NCI-H1694 (cell line): ENCODE results near the gene PEX14.

Experiments
- DNase-seq: peaks from one replicate; lab custom pipeline; 2025; lab: John Stamatoyannopoulos, UW

PEX14 gene

DNA sequence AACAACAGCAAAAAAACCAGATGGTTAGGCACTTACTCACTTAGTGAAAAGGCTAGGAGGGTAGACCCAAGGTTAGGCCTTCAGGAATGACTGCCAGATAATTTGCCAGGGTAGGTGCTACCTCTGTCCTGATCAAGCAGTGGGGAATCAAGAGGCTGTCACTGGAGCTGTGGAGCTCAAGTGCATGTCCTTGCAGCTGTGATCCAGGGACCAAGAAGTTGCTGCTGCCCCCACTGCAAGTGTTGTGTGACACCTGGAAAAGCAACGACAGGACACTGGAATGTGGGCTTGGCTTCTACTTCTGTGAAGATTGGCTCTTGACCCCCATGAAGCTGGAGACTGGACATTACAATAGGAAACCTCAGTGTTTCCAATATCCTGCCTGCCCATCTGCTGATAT lies 72.1 kb downstream of the PEX14 start:
- no peak for DNase-seq

DNA sequence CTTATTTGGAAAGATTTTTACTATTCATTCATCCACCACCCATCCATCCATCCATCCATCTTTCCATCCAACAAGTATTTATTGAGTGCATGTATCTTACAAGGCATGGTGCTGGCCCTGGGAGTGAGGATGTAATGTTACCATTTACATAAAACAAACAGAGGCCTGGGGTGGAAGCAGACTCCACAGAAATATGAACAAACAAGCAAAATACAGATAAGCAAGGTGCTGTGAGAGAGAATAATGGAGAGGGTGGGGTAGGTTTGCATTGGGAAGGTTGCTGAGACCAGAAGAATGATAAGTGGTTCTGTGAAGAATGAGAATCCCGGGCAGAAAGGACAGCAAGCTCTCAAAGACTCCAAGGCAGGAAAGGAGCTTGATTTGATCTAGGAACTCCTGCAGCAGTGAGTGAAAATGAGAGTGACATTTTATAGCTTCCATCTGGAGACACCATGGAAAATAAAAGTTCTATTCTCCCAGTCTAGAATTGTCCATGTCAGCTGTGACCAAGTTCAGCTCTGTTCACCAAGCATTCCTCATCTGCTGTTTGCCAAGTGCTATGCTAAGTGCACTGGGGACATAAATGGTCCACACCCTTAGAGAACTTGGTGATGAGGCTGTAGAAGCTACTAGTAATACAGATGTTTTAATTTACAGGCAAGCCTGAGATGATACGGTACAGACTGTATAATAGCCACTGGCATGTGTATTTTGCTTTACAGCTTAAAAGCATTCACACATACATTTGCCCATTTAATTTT lies 75.3 kb downstream of the PEX14 start:
- no peak for DNase-seq

DNA sequence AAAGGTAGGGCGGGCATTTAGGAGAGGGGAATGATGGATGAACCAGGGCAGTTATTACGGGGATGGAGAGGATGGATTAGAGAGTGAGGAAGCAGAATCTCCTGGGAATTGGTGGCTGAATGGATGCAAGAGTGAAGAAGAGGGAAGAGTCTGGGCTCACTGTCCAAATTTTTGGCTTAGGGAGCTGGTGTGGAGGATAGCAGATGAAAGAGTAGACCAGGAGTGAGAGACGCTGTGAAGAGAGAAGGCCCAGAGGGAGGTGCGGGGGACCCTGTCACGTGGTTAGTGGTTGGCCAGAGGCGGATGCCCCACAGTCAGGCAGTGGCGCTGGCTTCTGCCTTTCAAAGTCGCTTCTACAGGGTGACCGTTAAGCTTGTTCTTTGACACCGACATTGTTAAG lies 78.4 kb downstream of the PEX14 start:
- no peak for DNase-seq

DNA sequence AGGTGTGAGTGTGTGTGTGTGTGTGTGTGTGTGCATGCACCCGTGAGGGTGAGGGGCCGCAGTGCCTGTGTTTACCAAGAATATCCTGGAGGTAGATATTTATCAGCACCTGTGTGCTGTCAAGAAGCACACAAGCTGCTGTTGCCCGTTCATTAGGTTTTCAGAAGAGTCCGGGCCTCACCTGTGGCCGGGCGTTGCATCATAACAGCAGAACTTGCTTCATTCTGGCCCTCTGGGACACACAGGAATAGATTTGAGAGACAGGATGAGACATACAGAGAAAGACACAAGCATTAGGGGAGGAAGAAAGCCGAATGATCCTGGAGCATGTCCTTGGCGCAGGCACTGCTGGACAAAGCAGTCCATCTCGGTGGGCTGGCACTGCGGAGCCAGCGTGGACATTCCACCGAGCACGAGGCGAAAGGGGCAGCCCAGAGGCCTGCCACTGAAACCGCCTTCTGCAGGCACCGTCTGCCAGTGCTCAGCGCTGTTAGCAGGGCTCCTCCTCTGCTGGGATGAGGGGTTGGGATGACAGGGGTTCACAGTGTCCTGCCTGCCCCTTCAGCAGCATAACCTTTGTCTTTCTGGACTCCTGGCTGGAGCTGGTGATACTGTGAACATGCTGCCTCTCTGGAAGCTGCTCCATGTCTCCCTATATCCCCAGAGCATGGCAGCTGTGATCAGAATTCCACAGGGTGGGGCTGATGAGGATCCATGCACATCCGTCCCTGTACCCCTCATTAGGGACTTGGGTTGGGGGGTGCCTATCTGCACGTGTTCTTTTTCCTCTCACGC lies 81.1 kb downstream of the PEX14 start:
- DNase-seq: no peak

DNA sequence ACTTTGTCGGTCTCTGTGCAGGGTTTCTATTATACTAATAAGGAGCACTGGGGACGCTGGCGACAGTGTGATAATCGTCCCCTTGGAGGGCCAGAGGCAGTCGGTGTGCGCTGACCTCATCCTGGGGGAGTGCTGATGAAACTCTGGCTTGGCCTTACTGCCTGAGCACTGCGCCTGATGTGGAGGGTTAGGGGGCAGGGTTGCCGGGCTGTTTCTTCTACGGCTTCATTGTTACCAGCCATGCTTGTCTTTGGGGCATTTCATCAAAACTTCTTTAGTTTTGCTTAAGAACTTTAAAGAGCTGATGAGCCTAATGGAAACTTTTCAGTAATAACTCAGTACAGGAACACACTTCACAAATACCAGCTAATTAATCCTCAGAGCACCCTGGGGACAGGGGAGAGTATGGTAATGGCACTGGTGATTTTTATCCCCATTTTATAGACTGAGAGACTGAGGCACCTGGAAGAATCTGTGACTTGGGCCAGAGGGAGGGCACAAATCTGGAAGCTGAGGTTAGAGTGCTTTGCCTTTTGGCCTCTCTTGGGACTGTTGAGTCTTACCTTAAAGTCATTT lies 81.8 kb downstream of the PEX14 start:
- DNase-seq: no peak

DNA sequence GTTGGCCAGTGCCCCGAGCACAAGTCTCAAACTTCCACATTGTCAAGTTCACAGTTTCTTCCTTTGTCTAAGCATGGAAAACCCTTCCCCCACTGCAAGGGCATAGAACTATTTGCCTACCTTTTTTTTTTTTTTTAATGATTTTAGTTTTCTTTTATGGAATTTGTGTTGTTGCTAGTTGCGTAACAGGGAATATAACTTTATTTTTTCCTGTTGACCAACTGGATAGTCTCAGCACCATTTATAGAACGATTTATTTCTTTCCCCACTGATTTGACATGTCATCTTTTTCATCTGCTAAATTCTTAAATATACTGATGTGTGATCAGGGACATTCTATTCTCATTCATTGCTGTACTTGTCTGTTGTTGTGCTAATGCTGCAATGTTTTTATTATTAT lies 83.0 kb downstream of the PEX14 start:
- DNase-seq: no peak

DNA sequence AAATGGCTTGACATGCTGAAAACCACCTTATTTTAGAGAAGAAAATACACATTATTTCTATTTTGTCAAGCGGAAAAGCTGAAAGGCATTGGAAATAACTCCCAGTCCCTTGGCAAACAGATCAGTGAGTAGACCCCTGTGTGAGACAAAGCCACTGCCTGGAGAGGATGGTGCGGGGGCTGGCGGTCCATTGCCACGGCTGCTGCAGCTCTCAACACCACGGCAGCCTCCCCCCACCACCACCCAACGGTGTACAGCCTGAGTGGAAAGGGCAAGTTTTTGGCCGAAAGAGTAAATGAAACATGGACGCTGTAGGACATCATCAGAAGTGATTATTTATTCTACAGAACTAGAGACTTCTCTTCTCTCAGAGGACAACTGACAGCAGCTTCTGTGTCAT lies 84.6 kb downstream of the PEX14 start:
- DNase-seq: no peak

DNA sequence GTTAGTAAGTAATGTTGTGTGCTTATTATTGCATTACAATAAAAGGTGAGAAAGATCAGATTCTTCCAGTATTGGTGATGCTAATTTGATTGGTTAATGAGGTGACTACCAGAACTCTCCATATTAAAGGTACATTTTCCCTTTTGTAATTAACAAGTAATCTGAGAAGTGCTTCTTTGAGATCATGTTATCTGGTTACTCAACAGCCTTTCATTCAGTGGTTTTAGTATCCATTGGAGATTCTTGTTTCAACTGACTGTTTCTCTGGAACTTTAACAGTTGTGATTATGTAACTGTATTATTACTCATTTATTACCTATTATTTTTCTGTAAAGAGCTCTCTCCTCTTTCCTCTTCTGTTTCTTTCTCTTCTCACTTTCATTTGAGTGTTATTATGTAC lies 86.7 kb downstream of the PEX14 start:
- DNase-seq: no peak

DNA sequence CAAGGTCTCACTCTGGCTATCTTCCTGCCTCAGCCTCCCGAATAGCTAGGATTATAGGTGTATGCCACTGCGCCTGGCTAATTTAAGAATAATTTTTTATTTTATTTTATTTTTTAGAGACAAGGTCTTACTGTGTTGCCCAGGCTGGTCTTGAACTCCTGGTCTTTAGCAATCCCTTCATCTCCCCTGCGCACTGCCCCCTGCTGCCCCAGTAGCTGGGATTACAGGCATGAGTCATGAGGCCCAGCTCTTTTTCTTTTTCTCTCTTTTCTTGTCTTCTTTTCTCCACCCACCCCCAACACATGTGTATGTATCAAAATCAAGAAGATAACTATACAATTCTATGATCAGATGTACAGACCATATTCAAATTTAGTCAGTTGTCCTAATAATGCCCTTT lies 87.2 kb downstream of the PEX14 start:
- no peak for DNase-seq

DNA sequence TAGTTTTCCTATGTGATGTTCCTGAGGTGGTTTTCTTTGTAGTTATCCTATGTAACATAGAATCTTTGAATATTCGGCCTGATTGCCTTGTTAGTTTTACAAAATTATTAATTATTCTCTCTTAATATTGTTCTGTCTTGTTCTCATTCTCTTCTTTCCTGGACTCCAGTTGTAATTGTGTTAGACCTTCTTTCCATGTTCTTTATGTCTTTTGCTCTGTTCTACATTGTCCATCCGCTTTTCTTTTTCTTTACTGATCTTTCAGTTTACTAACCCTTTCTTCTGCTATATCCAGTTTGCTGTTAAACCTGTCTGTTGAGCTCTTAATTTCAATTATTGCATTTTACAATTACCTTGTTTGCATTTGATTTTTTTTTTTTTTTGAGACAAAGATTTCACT lies 89.3 kb downstream of the PEX14 start:
- no peak for DNase-seq

DNA sequence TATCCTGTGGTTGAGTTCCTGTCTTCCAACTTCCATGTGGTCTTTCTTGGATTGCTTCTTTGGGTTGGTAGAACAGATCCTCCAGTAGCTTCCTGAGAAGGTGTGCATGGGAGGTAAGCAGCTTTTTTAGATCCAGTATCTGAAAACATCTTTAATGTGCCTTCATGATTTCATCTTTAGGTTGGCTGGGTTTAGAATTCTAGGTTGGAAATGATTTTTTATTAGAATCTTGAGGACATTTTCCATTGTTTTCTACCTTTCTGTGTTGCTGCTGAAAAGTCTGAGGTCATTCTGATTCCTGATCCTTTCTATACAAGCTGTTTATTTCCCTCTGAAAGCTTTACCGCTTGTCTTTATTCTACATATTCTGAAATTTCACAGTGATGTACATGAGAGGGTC lies 94.8 kb downstream of the PEX14 start:
- DNase-seq: no peak

DNA sequence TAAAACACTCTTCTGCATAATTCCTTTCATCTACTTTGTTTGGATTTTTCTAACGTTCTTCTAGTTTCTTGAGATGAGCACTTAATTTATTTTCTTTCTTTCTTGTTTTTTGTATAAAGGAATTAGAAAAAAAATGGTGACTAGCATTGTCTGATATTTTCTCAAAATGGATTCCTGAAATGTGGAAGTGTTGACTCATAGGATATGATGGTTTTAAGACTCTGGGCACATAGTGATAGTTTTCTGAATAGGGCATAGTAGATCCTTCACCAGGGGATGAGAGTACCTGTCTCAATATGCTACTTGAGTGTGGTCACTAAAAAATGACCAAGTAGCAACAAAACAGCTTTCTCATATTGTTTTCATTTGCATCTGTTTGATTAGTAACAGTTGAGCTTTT lies 100.9 kb downstream of the PEX14 start:
- no peak for DNase-seq

DNA sequence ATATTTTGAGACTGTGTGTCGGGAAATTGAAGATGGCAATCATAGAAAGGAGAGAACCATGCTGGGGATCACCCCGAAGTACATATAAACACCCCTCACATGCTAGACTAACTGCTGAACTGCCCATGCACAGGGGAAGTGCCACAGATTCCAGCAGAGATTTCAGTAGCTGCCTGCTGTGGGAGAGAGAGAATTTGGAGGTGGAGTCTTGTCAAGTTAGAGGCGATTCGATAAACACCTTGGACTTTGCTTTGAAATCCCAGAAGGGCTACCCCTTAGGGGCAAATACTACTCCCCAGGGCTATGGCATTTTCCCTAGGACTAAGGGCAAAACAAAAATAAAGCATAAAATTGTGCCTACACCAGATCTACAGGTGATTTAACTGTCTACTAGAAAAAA lies 103.3 kb downstream of the PEX14 start:
- DNase-seq: no peak

DNA sequence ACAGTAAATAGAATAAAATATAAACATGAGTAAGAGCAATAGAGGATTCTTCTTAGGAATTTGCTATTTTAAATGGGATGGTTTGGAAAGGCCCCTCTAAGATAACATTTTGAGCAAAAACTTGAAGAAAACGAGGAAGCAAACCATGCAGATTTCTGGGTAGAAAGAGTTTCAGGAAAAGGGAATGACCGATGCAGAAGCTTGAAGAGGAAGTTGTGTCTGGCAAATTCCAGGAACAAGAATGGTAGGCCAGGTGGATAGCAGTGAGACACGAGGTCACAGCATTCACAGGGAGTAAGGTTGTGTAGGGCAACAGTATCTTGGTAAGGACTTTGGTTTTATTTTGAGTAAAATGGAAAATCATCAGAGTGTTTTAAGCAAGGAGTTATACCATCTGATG lies 108.9 kb downstream of the PEX14 start:
- DNase-seq: no peak

DNA sequence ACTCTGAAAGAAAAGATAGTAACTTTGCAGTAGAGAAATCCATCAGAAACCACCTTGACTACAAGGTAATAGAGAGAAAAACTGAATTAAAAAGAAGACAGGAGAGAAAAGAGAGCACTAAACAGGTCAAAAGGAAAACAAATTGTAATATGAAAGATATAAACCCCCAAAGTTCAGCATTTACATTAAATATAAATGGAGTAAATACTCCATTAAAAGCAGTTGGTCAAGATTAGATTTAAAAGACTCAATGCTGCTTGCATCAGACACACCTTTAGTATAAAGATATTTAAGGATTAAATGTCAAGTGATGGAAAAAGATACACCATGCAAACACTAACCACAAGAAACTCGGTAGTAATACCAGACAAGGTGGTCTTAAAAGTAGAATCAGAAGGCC lies 110.5 kb downstream of the PEX14 start:
- DNase-seq: no peak

DNA sequence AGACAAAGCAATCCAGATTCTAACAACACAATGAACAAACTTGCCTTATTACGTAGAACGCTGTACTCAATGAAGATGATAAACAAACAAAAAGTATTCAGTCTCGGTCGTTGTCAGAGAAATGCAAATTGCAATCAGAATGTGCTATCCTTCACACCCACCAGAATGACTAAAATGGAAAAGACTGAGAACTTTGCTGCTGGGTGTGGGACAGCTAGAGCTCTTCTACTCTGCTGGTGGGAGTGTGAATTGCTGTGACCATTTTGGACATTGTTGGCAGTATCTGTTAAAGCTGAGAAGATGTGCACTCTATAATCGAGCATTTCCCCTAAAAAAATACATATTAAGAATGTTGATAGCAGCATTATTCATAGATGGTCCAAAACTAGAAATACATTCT lies 111.4 kb downstream of the PEX14 start:
- no peak for DNase-seq

DNA sequence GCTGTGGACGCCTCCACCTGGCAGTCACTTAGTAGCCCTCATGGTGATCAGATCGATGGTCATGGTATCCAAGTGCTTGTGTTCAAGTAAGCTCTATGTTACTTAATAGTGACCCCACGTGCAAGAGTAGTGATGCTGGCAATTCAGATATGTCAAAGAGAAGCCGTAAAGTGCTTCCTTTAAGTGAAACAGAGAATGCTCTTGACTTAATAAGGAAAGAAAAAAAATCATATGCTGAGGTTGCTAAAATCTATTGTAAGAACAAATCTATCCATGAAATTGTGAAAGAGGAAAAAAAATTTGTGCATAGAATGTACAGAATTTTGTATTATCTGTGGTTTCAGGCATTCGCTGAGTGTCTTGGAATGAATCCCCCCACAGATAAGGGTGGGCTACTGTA lies 113.9 kb downstream of the PEX14 start:
- no peak for DNase-seq

DNA sequence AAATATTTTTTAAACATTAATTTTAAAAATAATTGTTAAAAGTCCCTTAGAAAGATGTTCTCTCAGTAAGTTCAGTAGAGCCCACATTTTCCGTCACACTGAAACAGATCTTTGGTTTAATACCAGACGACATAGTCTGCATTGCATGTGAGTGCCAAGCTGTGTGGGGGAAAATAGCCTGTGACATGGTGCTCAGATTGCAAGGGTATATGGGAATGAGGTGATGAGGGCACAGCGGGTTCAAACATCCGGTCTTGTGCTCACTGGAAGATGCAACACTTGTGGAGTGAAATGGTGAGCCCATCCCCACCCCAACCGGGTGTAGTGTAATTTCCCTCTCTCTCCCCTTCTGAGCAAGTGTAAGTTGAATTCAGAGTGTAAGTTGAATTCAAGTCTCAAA lies 114.3 kb downstream of the PEX14 start:
- DNase-seq: no peak

DNA sequence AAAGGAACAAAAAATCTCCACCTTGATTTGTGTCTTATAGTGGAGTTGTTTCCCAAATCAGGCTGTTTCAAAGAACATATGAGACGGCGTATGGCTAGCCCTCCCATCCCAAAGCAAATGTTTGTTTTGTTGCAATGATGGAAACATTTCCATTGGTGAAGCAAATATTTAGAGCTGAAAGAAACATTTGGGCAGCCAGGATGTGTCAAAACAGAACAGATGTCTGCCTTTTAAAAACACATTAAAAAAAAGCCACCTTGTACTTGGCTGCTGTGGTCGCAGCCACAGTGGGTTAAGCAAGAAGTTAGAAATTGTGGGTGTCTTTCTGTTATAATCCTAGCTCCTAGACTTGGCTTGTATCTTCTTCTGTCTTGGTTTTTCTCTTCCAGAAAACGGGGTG lies 116.3 kb downstream of the PEX14 start:
- peak; percentile 32 for DNase-seq

DNA sequence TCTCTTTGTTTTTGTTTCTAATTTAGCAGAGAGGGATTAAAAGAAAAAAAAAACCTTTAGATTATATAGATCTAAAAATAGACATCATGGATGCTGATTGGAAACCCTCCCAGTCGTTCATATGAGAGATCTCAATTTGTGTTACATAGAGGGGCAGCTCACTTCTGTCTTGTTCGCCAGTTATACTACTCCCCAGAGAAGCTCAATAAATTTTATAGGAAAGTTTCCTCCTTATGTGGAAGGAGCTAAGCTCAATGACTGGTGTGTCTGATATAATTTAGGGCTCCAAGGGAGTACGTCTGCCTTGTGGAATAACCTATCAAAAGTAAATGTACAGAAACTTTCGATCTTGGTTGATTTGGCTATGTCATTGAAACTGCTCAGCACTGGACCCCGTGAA lies 117.6 kb downstream of the PEX14 start:
- DNase-seq: no peak

DNA sequence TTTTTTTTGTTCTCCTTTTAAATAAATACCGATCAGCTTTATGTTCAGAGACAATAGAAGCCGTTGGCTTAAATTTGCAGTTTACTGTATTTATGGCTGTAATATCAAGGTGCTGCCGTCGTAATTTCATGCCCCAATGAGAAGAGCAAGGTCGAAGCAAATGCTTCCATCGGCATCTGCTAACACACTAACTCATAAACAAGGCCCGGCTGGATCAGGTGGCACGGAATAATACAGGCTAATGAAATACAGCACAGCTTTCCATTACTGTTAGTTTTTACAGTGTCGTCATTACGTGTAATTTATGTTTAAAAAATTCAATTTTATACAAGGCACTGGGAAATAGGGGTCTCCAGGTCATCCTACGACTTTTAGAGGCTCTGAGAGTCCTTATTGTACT lies 119.0 kb downstream of the PEX14 start:
- DNase-seq: no peak

DNA sequence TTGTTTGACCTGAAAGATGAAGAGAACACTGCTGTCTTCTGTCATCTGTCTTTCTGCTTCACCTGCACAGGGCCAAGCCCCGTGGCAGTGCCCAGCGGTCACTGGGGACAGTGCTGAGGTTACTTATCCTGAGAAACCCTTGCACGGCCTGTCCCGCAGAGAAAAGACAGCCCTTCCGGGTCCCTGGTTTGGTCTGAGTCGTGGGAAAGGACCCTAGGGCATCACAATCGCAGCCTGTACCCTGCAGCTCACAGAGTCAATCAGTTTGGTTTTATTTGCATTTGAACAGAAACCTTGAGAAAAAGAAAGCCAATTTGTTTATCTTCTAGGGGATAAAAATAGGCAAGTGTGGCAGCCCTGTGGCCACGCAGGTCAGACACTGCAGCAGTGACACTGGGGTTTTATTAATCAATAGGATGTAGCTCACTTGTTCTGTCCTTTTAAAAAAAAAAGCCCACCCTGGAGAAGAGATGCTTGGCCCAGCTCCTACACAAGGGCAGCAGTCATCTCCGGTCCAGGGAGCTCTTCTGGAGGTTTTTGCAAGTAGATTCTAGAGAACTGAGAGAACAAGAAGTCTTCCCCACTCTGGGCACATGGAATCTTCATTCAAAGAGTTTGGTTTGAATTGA lies 120.0 kb downstream of the PEX14 start:
- DNase-seq: no peak

DNA sequence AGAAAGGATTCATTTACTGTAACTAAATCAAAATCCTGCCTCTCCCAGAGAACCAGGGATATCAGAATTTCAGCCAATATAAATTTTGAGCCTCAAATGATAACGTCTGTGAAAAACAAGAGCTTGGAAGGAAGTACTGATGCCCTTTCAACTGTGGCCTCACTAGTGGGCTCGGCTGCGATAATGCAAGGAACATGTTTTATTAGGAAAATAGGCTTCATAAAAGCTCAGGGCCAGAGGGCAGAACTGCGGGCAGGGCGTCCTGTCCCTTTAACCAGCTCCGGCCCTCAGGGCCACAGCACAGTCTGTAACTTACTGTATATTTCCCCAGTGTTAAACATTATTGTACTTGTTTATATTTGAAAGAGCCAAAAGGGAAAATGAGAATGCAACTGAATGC lies 122.0 kb downstream of the PEX14 start:
- DNase-seq: no peak
